ENCODE results near the gene ANKFN1.
"Not testable (repeated sequence)": the region's sequence is repeated elsewhere in the genome, so short reads cannot be mapped to it uniquely, and the experiment has no call there.

Gene ANKFN1

DNA sequence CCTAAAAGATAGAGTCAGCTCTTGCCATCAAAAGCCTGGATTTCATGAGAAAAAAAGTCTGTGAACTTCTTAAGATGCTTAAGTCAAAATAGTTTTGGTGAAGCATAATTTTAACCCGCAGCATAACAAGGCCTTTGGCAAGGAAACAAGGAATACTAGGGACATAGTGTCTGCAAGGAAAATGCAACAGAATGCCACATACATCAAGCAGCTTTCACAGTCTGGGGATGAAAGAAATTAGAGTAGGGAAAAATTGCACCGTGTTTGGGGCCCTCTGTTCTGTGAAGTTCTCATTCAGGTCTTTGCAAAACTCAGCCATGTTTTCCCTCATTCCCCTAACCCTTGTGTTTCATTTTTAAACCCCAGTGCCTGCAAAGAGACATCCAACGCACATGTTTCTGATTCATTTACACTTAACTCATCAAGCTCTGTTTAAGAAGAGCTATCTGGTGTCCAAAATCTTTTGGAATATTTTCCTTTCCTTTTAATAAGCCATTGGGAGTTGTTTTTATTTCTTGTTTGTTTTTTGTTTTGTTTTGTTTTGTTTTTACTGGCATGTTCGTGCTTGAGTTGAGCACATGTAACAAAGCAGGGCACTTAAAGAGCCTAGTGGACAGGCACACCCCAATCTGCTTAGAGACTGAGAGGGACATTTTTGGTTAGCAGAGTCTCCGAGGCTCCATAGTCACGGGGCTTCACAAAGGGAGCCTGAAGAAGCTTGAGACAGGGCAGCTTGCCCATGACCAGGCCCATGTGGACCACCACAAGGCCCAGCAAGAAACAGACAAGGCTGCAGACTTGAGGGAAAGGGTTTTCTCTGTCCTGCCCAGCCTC, 116.5 kb downstream of the ANKFN1 start:
- H3K9me3 ChIP-seq (ENCODE audit: control insufficient read depth, insufficient read depth, low read length) = no peaks in the 10 kb centered on the region
- no peaks in the 10 kb centered on the region for H3K4me1 ChIP-seq (ENCODE audit: insufficient read depth, low read length)
- H3K9ac ChIP-seq (ENCODE audit: low read depth, low read length) = no peak overlapping the region
- H3K36me3 ChIP-seq (ENCODE audit: insufficient read depth, low read length) = no peaks in the 10 kb centered on the region

DNA sequence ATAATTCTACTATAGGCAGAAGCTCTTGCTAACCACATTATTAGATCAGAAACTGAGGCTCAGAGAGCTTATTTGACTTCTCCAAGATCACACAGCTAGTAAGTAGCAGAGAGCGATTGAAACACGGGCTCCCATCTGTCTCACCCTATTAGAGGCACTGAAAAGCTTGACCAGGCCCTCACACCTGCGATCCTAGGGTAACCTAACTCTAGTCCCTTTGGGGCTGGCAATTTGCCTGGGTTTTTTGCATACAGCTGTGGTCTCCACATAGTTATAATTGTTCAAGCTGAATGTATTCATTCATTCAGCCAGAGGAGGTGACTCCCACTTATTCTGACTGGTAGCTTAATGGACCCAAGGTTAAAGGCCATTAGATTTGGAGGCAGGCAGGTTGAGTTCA, 121.2 kb downstream of the ANKFN1 start:
- H3K9ac ChIP-seq (ENCODE audit: low read depth, low read length) = no peak overlapping the region
- no peaks in the 10 kb centered on the region for H3K9me3 ChIP-seq (ENCODE audit: control insufficient read depth, insufficient read depth, low read length)
- H3K4me1 ChIP-seq (ENCODE audit: insufficient read depth, low read length) = no peaks in the 10 kb centered on the region
- H3K36me3 ChIP-seq (ENCODE audit: insufficient read depth, low read length) = no peaks in the 10 kb centered on the region

DNA sequence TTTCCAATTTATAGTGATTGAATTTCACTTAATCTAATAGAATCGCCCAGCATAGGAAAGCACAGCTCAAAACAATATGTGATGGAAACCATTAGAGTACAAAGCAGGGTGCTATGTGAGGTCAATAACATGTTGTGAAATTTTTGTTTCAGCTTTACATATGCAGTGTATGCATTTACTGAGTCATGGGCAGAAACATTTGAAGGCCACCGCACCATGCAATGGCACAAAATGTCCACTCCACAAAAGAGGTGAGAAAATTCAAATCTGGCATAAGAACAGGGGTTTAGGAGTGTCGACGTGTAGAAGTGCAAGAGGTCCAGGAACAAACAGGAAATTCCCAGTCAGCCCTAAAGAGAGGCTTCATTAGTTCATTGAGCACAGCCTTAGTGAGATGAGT, 131.2 kb downstream of the ANKFN1 start:
- Histone ChIP-seq H3K36me3 (ENCODE audit: insufficient read depth, low read length) (no peaks in the 10 kb centered on the region), H3K9me3 (ENCODE audit: control insufficient read depth, insufficient read depth, low read length) (no peaks in the 10 kb centered on the region), H3K4me1 (ENCODE audit: insufficient read depth, low read length) (no peaks in the 10 kb centered on the region), H3K9ac (ENCODE audit: low read depth, low read length) (no peak overlapping the region)

DNA sequence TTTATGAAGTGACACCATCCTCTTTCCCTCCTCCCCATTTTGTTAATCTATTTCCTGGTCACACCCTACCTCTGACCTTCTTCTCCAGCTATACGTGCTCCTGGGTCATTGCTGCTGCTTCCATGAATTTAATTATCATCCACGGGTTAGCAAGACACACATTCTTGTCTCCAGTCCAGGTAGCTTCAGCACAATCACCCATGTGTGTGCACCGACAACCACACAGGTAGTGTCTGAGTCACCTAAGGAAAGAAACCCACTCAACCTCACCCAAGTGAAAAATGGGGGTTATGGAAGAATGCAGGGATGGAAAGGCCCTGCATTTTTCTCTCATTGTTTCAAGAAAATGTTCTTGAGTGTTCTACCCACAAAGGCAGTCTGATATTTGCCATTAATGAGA, 135.5 kb downstream of the ANKFN1 start:
- H3K36me3 ChIP-seq (ENCODE audit: insufficient read depth, low read length); H3K9ac ChIP-seq (ENCODE audit: low read depth, low read length); H3K4me1 ChIP-seq (ENCODE audit: insufficient read depth, low read length); H3K9me3 ChIP-seq (ENCODE audit: control insufficient read depth, insufficient read depth, low read length): not testable (repeated sequence)

- no peaks in the 10 kb centered on the region for H3K9me3 ChIP-seq (ENCODE audit: control insufficient read depth, insufficient read depth, low read length)
- H3K9ac ChIP-seq (ENCODE audit: low read depth, low read length) = no peak overlapping the region
- H3K36me3 ChIP-seq (ENCODE audit: insufficient read depth, low read length) = no peaks in the 10 kb centered on the region
- H3K4me1 ChIP-seq (ENCODE audit: insufficient read depth, low read length) = no peaks in the 10 kb centered on the region
Observed at GRCh38 chr17:56289321-56289720, 136.0 kb downstream of the ANKFN1 start.

DNA sequence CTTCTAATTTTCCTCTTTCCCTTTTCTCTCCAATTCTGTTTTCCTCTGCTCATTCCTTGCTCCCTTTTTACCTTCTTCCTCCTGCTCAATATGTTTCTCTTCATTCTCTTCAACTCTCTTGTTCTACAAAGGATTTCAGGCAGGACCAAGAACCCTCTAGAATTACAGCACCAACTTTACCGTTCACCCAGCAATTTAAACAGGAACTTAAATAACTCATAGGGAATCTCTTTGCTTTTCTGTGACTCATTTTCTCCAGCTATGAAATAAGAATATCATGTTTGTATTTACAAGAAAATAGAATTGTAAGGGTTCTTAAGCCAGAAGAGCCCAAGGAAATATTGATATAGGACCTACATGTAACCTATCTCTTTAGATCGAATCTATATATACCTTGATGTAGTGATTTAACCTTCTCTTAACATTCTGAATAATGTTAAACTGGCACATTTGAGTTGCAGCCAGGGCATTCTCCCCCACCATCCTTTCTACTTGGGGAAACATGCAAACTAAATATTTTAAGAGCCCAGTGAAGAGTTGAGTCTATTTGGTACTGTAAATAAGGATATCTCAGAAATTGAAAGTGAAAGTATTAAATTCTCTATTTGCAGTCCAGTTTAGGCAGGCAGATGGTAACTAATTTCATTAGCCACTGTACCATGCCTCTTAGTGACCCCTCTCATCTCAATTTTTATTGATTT, 137.0 kb downstream of the ANKFN1 start:
- no peaks in the 10 kb centered on the region for H3K4me1 ChIP-seq (ENCODE audit: insufficient read depth, low read length)
- H3K9me3 ChIP-seq (ENCODE audit: control insufficient read depth, insufficient read depth, low read length) = no peaks in the 10 kb centered on the region
- no peak overlapping the region for H3K9ac ChIP-seq (ENCODE audit: low read depth, low read length)
- no peaks in the 10 kb centered on the region for H3K36me3 ChIP-seq (ENCODE audit: insufficient read depth, low read length)

- Histone ChIP-seq H3K4me1 (ENCODE audit: insufficient read depth, low read length) (no peaks in the 10 kb centered on the region), H3K36me3 (ENCODE audit: insufficient read depth, low read length) (no peaks in the 10 kb centered on the region), H3K9me3 (ENCODE audit: control insufficient read depth, insufficient read depth, low read length) (no peaks in the 10 kb centered on the region), H3K9ac (ENCODE audit: low read depth, low read length) (no peak overlapping the region)
Observed at GRCh38 chr17:56290802-56291118, 137.5 kb downstream of the ANKFN1 start.

- H3K36me3 ChIP-seq (ENCODE audit: insufficient read depth, low read length) = no peaks in the 10 kb centered on the region
- no peaks in the 10 kb centered on the region for H3K9me3 ChIP-seq (ENCODE audit: control insufficient read depth, insufficient read depth, low read length)
- H3K4me1 ChIP-seq (ENCODE audit: insufficient read depth, low read length) = no peaks in the 10 kb centered on the region
- H3K9ac ChIP-seq (ENCODE audit: low read depth, low read length) = no peak overlapping the region
Observed at GRCh38 chr17:56291226-56291805, 138.0 kb downstream of the ANKFN1 start.

- H3K4me1 ChIP-seq (ENCODE audit: insufficient read depth, low read length) = no peaks in the 10 kb centered on the region
- H3K9me3 ChIP-seq (ENCODE audit: control insufficient read depth, insufficient read depth, low read length) = no peaks in the 10 kb centered on the region
- H3K36me3 ChIP-seq (ENCODE audit: insufficient read depth, low read length) = no peaks in the 10 kb centered on the region
- no peak overlapping the region for H3K9ac ChIP-seq (ENCODE audit: low read depth, low read length)
Observed at GRCh38 chr17:56292010-56292409, 138.7 kb downstream of the ANKFN1 start.

- Histone ChIP-seq H3K4me1 (ENCODE audit: insufficient read depth, low read length) (no peaks in the 10 kb centered on the region), H3K9ac (ENCODE audit: low read depth, low read length) (no peak overlapping the region), H3K36me3 (ENCODE audit: insufficient read depth, low read length) (no peaks in the 10 kb centered on the region)
Observed at GRCh38 chr17:56292578-56292977, 139.3 kb downstream of the ANKFN1 start.

GRCh38 chr17:56297184-56297583, 143.9 kb downstream of the ANKFN1 start:
- Histone ChIP-seq H3K36me3 (ENCODE audit: insufficient read depth, low read length) (no peaks in the 10 kb centered on the region), H3K4me1 (ENCODE audit: insufficient read depth, low read length) (no peaks in the 10 kb centered on the region), H3K9ac (ENCODE audit: low read depth, low read length) (no peak overlapping the region), H3K9me3 (ENCODE audit: control insufficient read depth, insufficient read depth, low read length) (no peaks in the 10 kb centered on the region)

More at GRCh38 chr17:56292578-56292977, 139.3 kb downstream of the ANKFN1 start:
- H3K9me3 ChIP-seq (ENCODE audit: control insufficient read depth, insufficient read depth, low read length) = no peaks in the 10 kb centered on the region

DNA sequence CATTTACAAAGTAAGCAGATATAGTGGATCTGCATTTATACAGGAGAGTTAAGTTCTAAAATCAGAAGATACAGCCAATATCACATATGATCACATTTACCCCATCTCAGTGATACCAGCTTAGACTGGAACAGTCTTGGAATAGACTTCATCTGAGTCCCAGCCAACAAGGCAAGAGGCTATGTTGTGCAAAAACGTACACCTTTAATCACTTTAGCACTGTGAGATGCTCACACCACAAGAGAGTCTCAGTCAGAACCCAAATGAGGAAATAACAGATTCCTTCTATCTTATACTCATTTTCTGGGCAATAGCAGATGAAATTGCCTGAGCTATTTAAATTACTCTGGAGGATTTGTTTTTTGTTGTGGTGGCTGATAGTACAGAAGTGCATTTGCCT, 145.6 kb downstream of the ANKFN1 start:
- no peaks in the 10 kb centered on the region for H3K4me1 ChIP-seq (ENCODE audit: insufficient read depth, low read length)
- no peaks in the 10 kb centered on the region for H3K9me3 ChIP-seq (ENCODE audit: control insufficient read depth, insufficient read depth, low read length)
- no peak overlapping the region for H3K9ac ChIP-seq (ENCODE audit: low read depth, low read length)
- H3K36me3 ChIP-seq (ENCODE audit: insufficient read depth, low read length) = no peaks in the 10 kb centered on the region

DNA sequence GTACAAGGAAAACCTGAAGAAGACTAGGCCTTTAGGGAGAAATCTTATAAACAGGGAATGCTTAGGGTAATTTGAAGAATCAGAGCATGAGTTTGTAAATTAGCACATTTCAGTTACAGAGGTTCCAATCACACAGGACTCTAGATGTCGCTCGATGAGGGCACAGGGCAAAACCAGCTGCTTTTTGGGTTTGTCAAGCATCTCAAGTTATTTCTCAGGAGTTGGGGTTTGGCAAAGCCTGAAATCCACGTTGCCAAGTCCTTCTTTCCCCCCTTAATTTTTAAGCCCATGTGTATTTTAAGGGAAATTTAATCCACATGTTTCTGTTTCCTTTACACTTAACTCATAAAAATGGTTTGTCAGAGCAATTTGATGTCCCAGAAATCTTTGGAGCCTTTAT, 146.9 kb downstream of the ANKFN1 start:
- Histone ChIP-seq H3K9ac (ENCODE audit: low read depth, low read length) (no peak overlapping the region), H3K4me1 (ENCODE audit: insufficient read depth, low read length) (no peaks in the 10 kb centered on the region), H3K36me3 (ENCODE audit: insufficient read depth, low read length) (no peaks in the 10 kb centered on the region), H3K9me3 (ENCODE audit: control insufficient read depth, insufficient read depth, low read length) (no peaks in the 10 kb centered on the region)

DNA sequence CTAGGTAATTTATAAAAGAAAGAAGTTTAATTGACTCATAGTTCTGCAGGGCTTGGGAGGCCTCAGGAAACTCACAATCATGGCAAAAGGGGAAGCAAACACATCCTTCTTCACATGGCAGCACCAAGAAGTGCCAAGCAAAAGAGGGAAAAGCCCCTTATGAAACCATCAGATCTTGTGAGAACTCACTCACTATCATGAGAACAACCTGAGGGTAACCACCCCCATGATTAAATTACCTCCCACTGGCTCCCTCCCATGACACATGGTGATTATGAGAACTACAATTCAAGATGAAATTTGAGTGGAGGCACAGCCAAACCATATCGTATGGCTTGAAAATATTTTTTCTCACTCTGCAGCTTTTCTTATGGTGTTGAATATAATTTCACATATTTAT, 151.7 kb downstream of the ANKFN1 start:
- Histone ChIP-seq H3K4me1 (ENCODE audit: insufficient read depth, low read length) (no peaks in the 10 kb centered on the region), H3K9ac (ENCODE audit: low read depth, low read length) (no peak overlapping the region), H3K9me3 (ENCODE audit: control insufficient read depth, insufficient read depth, low read length) (no peaks in the 10 kb centered on the region), H3K36me3 (ENCODE audit: insufficient read depth, low read length) (no peaks in the 10 kb centered on the region)

DNA sequence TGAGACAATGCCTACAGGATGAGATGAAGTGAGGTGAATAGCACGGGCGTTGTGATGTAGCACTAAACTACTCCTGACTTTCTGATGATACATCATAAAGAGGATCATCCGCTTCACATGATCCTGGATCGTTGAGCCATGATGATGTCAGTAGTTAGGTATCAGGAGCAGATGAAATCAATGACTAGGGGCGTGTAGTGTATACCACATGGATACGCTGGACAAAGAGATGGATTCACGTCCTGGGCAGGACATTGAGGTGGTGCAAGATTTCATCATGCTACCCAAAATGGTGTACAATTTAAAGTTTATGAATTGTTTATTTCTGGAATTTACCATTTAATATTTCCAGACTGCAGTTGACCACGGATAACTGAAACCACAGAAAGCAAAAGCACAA, 156.6 kb downstream of the ANKFN1 start:
- Histone ChIP-seq H3K36me3 (ENCODE audit: insufficient read depth, low read length) (no peaks in the 10 kb centered on the region), H3K9ac (ENCODE audit: low read depth, low read length) (no peak overlapping the region), H3K9me3 (ENCODE audit: control insufficient read depth, insufficient read depth, low read length) (no peaks in the 10 kb centered on the region), H3K4me1 (ENCODE audit: insufficient read depth, low read length) (no peaks in the 10 kb centered on the region)

All from ES-I3 (cell line).